CD4-positive, alpha-beta T cell (primary cell): ENCODE data around the gene THOC7. TPM values are rescaled to one million over a fixed set of nuclear protein-coding genes. Genes with fewer than 3 reads are reported as not detected.
A peak's percentile ranks its signal among the peaks of the same experiment; 100 is the strongest.

Source experiments
- ATAC-seq: fragments of 200-7000 bp; cut with Tn5 transposase; one replicate; pipeline ENCODE4 v1.10.0; 2022; ENCODE audit warnings: mild to moderate bottlenecking; ENCODE audit not compliant: poor library complexity
- CTCF ChIA-PET: fragments of 350-600 bp; sonication (Branson Sonifier 250); formaldehyde crosslinking; loops from one replicate; lab custom pipeline; 2021; ENCODE audit warnings: antibody characterized with exemption, inconsistent platforms; lab: Charles Lee
- POLR2A ChIA-PET: fragments of 350-600 bp; sonication (Branson Sonifier 250); formaldehyde crosslinking; loops from one replicate; lab custom pipeline; 2021; ENCODE audit warnings: antibody characterized with exemption, inconsistent platforms; lab: Charles Lee
- DNase-seq, 14 experiments: peaks; one replicate each; pipeline ENCODE4 v3.0.0-alpha.2; 2013 to 2020; ENCODE audit warnings: mixed read lengths in 2 of 14
- H3K27ac ChIP-seq, 2 donors: one replicate each; pipeline versions ENCODE4 v1.5.1 to v1.7.0; 2013; ENCODE audit warnings: low read length in 2 of 2, low read depth in 1 of 2, mild to moderate bottlenecking in 1 of 2
- H3K27me3 ChIP-seq, 2 experiments: 1 replicate in 1 of 2; 2 replicates in 1 of 2; pipeline versions ENCODE4 v1.6.1 to v1.7.0; 2013; ENCODE audit warnings: low read length in 2 of 2, control low read depth in 1 of 2, mild to moderate bottlenecking in 1 of 2, moderate library complexity in 1 of 2; ENCODE audit not compliant: insufficient read depth in 2 of 2, control insufficient read depth in 1 of 2
- H3K36me3 ChIP-seq: one replicate; pipeline ENCODE4 v1.6.1; 2013; ENCODE audit warnings: low read length, control low read depth; ENCODE audit not compliant: insufficient read depth
- H3K4me1 ChIP-seq: one replicate; pipeline ENCODE4 v1.6.1; 2013; ENCODE audit warnings: low read length, control low read depth; ENCODE audit not compliant: insufficient read depth
- H3K4me3 ChIP-seq: one replicate; pipeline ENCODE4 v1.5.1; 2013; ENCODE audit warnings: mild to moderate bottlenecking, low read length, moderate library complexity
- H3K9me3 ChIP-seq, 2 experiments: 1 replicate in 1 of 2; 2 replicates in 1 of 2; pipeline versions ENCODE4 v1.6.1 to v1.7.0; 2013; ENCODE audit warnings: low read length in 2 of 2, mild to moderate bottlenecking in 2 of 2, control low read depth in 1 of 2, moderate library complexity in 1 of 2; ENCODE audit not compliant: control insufficient read depth in 1 of 2, insufficient read depth in 1 of 2
- H3K27ac Mint-ChIP-seq: one replicate; pipeline ENCODE4 v1.8.0; 2020; ENCODE audit warnings: mixed read lengths
- H3K27me3 Mint-ChIP-seq: one replicate; pipeline ENCODE4 v1.8.0; 2021; ENCODE audit warnings: mixed read lengths
- H3K36me3 Mint-ChIP-seq: one replicate; pipeline ENCODE4 v1.8.0; 2021; ENCODE audit warnings: low read depth, mixed read lengths
- H3K4me1 Mint-ChIP-seq: one replicate; pipeline ENCODE4 v1.8.0; 2021; ENCODE audit warnings: low read depth, mixed read lengths
- H3K4me3 Mint-ChIP-seq: one replicate; pipeline ENCODE4 v1.8.0; 2020; ENCODE audit warnings: mild to moderate bottlenecking, mixed read lengths
- H3K9me3 Mint-ChIP-seq: one replicate; pipeline ENCODE4 v1.8.0; 2020; ENCODE audit warnings: mixed read lengths
- intact Hi-C, 2 experiments: fragments of 100-400 bp; cut with DNase I in 1 of 2; cut with micrococcal nuclease in 1 of 2; formaldehyde crosslinking; loops; one replicate each; pipeline versions ENCODE4 v1.15.1 to v1.9.0; 2023 to 2025; cut with DNase I, micrococcal nuclease
- total RNA-seq, 174 experiments: library from RNA in 2 of 174; stranded (reverse) in 2 of 174; gene quantifications; one replicate each; pipeline ENCODE4 v1.2.3 and lab custom pipeline; 2021 to 2026
- TF ChIP-seq, protein P1 (sequence below): fragments of 200-600 bp; IDR thresholded peaks from one replicate; pipeline ENCODE4 v1.8.0; 2022; ENCODE audit warnings: antibody characterized with exemption, mild to moderate bottlenecking

THOC7 gene
- total RNA-seq, 2 experiments from 2014 or later = 21.6 to 23.7 TPM

DNA sequence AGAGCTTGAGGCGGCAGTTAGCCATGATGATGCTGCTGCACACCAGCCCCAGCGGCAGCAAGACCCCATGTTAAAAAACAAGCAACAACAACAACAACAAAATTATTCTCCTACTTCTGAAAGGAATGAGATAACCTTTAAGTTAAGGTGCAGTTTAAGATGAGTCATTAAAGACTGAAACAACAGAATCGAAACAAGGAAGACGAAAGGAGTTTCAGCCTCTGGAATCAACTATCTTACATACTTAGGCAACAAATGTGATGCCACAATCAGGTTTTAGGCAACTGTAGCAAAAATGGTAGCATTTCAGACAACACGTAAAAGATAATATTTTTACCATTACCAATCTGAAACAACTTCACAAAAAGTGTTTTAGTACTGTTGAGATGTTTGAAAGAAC, 36.4 kb upstream of the THOC7 start:
- DNase-seq (no peak), ATAC-seq (no peak)
- Histone ChIP-seq H3K27ac (no peak overlapping the region), H3K4me1 (peaks cover 2% of the 10 kb centered on the region), H3K36me3 (peaks cover 32% of the 10 kb centered on the region), H3K9me3 (no peaks in the 10 kb centered on the region), H3K4me3 (no peak overlapping the region), H3K27me3 (no peaks in the 10 kb centered on the region)
- intact Hi-C loops = no loop called here
- ChIA-PET POLR2A (no interaction called here), CTCF (interaction anchor here (0.6 kb wide), 1 partner anchor 18 kb away, joined by 3 read pairs; no protein-coding TSS in a partner anchor)
- no peak overlapping the region for H3K27ac Mint-ChIP-seq
- no peaks in the 10 kb centered on the region for H3K27me3 Mint-ChIP-seq
- no peaks in the 10 kb centered on the region for H3K9me3 Mint-ChIP-seq
- TF ChIP-seq, protein P1, sequence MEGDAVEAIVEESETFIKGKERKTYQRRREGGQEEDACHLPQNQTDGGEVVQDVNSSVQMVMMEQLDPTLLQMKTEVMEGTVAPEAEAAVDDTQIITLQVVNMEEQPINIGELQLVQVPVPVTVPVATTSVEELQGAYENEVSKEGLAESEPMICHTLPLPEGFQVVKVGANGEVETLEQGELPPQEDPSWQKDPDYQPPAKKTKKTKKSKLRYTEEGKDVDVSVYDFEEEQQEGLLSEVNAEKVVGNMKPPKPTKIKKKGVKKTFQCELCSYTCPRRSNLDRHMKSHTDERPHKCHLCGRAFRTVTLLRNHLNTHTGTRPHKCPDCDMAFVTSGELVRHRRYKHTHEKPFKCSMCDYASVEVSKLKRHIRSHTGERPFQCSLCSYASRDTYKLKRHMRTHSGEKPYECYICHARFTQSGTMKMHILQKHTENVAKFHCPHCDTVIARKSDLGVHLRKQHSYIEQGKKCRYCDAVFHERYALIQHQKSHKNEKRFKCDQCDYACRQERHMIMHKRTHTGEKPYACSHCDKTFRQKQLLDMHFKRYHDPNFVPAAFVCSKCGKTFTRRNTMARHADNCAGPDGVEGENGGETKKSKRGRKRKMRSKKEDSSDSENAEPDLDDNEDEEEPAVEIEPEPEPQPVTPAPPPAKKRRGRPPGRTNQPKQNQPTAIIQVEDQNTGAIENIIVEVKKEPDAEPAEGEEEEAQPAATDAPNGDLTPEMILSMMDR = no peak
- peaks cover 29% of the 10 kb centered on the region for H3K4me1 Mint-ChIP-seq
- peaks cover 50% of the 10 kb centered on the region for H3K36me3 Mint-ChIP-seq
- no peak overlapping the region for H3K4me3 Mint-ChIP-seq

GRCh38 chr3:63896332-63897030, 32.9 kb upstream of the THOC7 start:
- no peak overlapping the region for H3K27ac ChIP-seq
- TF ChIP-seq, protein P1 = no peak
- H3K36me3 ChIP-seq = peaks cover 36% of the 10 kb centered on the region
- Mint-ChIP-seq H3K27me3 (no peaks in the 10 kb centered on the region), H3K4me3 (no peak overlapping the region), H3K9me3 (no peaks in the 10 kb centered on the region), H3K27ac (peak overlapping the region; percentile 3), H3K4me1 (peaks cover 56% of the 10 kb centered on the region), H3K36me3 (peaks cover 34% of the 10 kb centered on the region)
- intact Hi-C loops = no loop called here
- POLR2A ChIA-PET = no interaction called here
- CTCF ChIA-PET = no interaction called here
- DNase-seq (no peak), ATAC-seq (no peak)
- H3K4me1 ChIP-seq = peaks cover 6% of the 10 kb centered on the region
- no peaks in the 10 kb centered on the region for H3K9me3 ChIP-seq
- H3K27me3 ChIP-seq = no peaks in the 10 kb centered on the region
- H3K4me3 ChIP-seq = no peak overlapping the region

GRCh38 chr3:63895422-63896189, 32.0 kb upstream of the THOC7 start:
- DNase-seq (no peak), ATAC-seq (no peak)
- Histone ChIP-seq H3K4me1 (peaks cover 6% of the 10 kb centered on the region), H3K9me3 (no peaks in the 10 kb centered on the region), H3K27ac (no peak overlapping the region), H3K27me3 (no peaks in the 10 kb centered on the region), H3K36me3 (peaks cover 32% of the 10 kb centered on the region), H3K4me3 (no peak overlapping the region)
- TF ChIP-seq, protein P1 = no peak
- H3K27ac Mint-ChIP-seq = peak overlapping the region; percentile 2
- CTCF ChIA-PET = no interaction called here
- no peak overlapping the region for H3K4me3 Mint-ChIP-seq
- POLR2A ChIA-PET = interaction anchor here (0.6 kb wide), 1 partner anchor 63 kb away, joined by 3 read pairs; no protein-coding TSS in a partner anchor
- intact Hi-C loops = no loop called here
- H3K9me3 Mint-ChIP-seq = no peaks in the 10 kb centered on the region
- peaks cover 51% of the 10 kb centered on the region for H3K4me1 Mint-ChIP-seq
- peaks cover 30% of the 10 kb centered on the region for H3K36me3 Mint-ChIP-seq
- H3K27me3 Mint-ChIP-seq = no peaks in the 10 kb centered on the region
